GM12873 (cell line): Measurements from ENCODE around the gene B4GALT2.
A peak's percentile ranks its signal among the peaks of the same experiment; 100 is the strongest.

Source experiments
- TF ChIP-seq, protein P1 (sequence below): IDR thresholded peaks from 2 replicates; pipeline ENCODE4 v1.5.1; 2012; ENCODE audit warnings: low read depth, mild to moderate bottlenecking, moderate library complexity, low read length, control low read depth; ENCODE audit not compliant: insufficient read depth; ENCODE audit errors: missing control alignments

Gene B4GALT2

GRCh38 chr1:44030605-44031251, 51.7 kb downstream of the B4GALT2 start:
- TF ChIP-seq, protein P1, sequence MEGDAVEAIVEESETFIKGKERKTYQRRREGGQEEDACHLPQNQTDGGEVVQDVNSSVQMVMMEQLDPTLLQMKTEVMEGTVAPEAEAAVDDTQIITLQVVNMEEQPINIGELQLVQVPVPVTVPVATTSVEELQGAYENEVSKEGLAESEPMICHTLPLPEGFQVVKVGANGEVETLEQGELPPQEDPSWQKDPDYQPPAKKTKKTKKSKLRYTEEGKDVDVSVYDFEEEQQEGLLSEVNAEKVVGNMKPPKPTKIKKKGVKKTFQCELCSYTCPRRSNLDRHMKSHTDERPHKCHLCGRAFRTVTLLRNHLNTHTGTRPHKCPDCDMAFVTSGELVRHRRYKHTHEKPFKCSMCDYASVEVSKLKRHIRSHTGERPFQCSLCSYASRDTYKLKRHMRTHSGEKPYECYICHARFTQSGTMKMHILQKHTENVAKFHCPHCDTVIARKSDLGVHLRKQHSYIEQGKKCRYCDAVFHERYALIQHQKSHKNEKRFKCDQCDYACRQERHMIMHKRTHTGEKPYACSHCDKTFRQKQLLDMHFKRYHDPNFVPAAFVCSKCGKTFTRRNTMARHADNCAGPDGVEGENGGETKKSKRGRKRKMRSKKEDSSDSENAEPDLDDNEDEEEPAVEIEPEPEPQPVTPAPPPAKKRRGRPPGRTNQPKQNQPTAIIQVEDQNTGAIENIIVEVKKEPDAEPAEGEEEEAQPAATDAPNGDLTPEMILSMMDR = peak; percentile 35

DNA sequence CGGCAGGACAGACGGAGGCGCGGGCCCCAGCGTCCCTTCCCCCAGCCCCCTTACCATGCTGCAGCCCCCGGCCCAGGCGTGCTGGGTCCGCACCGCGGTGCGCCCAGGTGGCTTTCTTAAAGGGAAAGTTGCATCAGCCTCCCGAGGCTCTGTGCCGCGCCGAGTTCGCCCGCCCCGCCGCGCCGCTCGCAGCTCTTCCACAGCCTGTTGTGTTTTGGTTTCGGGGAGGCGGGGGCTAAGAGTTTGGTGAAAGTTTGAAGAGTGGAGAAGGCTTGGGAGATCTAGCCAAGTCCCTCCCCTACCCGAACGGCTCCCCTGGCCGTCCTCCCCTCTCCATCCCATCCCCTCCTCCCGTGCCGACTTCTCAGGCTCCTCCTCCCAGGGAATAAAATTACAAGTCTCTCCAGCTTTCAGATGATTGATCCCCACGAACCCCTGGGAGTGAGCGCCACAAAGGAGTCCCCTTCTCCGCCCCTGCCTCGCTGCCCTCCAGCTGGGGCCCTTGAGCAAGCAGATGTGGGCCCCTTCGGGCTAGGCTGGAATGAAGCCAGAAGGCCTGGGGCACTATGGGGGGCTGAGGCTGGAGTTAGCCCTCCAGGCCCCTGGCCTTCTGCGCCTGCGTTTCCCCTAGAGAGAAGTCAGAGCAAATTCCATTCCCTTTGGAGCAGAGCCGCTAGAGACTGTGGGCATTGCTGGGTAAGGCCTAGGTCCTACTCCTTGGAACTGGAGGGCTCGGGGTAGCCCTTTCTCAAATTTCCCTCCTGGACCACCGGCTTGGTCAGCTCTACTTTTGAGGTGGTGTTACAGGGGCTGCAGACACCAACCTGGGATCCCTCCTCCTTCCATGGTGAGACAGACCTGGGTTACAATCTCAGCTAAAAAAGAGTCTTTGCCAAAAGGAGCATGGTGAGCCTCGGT, 52.5 kb downstream of the B4GALT2 start, which contains the start of gene SLC6A9:
SLC6A9 (minus strand) TSS at position 211 of the 918 bp plus-strand sequence. CDS start 7,185 bp downstream, outside the sequence.
- TF ChIP-seq, protein P1 = no peak

DNA sequence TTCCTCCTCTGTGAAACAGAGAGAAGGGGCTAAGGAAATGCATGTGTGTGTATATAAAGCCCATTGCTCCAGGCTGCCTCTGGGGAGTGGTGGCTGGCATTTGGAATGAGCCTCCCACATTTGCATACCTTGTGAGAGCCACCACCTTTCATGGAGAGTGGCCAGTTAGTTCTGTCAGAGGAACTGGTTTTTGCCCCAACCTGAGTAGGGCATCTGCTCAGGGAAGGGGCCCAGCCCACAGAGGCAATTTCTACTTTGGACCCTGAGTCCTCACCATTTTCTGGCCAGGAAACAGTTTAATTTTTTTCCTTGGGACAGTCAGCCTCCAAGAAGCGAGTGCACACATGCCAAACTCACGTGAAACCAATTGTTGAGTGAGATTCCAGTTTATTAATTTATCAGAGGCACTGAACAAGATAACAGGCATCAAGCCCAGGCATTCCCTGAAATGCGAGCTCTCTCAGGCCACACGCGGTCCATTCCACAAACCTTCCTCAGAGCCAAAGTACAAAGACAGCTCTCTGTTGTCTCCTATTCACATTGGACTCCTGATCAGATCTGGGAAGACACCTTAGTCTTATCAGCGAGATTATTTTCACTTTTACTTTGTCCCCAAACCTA, 53.3 kb downstream of the B4GALT2 start:
- TF ChIP-seq, protein P1 = no peak

- TF ChIP-seq, protein P1 = no peak
Observed at GRCh38 chr1:44033041-44033575, 54.1 kb downstream of the B4GALT2 start.

- TF ChIP-seq, protein P1 = no peak
Observed at GRCh38 chr1:44033756-44034155, 54.7 kb downstream of the B4GALT2 start.

DNA sequence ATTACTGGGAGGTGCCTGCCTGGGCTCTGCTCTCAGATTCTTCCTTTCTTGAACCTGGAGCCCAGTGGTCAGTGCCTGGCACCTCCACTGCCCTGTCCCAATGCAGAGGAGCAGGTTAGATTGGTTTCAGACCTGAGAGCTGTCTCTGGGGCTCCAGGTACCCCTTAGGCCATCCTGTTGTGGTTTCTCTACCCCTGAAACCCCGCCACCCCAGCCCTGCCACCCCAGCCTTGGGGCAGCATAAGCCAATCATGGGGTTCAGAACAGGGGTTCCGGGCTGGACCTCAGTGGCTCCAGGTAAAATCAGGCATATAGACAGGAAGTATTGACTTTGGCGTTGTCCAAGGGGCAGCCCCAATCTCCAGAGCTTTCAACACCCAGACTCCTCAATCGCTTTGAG, 55.4 kb downstream of the B4GALT2 start:
- TF ChIP-seq, protein P1 = no peak

- TF ChIP-seq, protein P1 = no peak
Observed at GRCh38 chr1:44034976-44035716, 56.1 kb downstream of the B4GALT2 start.
